HCT116 (cell line): Measurements from ENCODE around the gene POLR1D. TPM values are rescaled to one million over a fixed set of nuclear protein-coding genes. Genes with fewer than 3 reads are reported as not detected.

ENCODE experiments used
- ATAC-seq: fragments of 200-7000 bp; cut with Tn5 transposase; 2 replicates; pipeline ENCODE4 v1.9.1; 2020; ENCODE audit warnings: mild to moderate bottlenecking, moderate library complexity
- BruUV-seq: library from RNA; stranded (reverse); fragments of 400-500 nt; replicated peaks from 2 replicates; lab custom pipeline; 2021; lab: Mats Ljungman, UMichigan
- CTCF ChIA-PET: fragments of 300-600 bp; sonication (Branson Sonifier 250); formaldehyde crosslinking; loops from one replicate; lab custom pipeline; 2021; ENCODE audit warnings: antibody characterized with exemption; lab: Charles Lee
- POLR2A ChIA-PET: fragments of 300-600, 350-600 bp; sonication (Branson Sonifier 250); formaldehyde crosslinking; loops from one replicate; lab custom pipeline; 2021; ENCODE audit warnings: antibody characterized with exemption; lab: Charles Lee
- RAD21 ChIA-PET, 2 experiments: fragments of 300-600 bp; sonication (Branson Sonifier 250); formaldehyde crosslinking; loops; one replicate each; lab custom pipeline; 2023; ENCODE audit warnings: low total read pairs in 2 of 2; ENCODE audit not compliant: uncharacterized antibody in 2 of 2, unreplicated experiment in 2 of 2, low non-redundant PET in 1 of 2; lab: Charles Lee
- DNase-seq: peaks from one replicate; pipeline ENCODE4 v3.0.0-alpha.2; 2010; ENCODE audit warnings: low read depth, low spot score
- H2AFZ ChIP-seq: fragments of 200-600 bp; shearing (Covaris generic), sonication (generic); 2 replicates; pipeline ENCODE4 v1.6.1; 2017; ENCODE audit warnings: low read depth, mixed run types, mixed read lengths, antibody characterized with exemption, low read length; ENCODE audit not compliant: poor library complexity, severe bottlenecking
- H3K27ac ChIP-seq: 2 replicates; pipeline ENCODE4 v1.5.1; 2012; ENCODE audit warnings: low read depth, low read length
- H3K27me3 ChIP-seq: fragments of 200-600 bp; sonication (generic); 2 replicates; pipeline ENCODE4 v1.6.1; 2016; ENCODE audit warnings: mixed run types, low read length, mixed read lengths; ENCODE audit not compliant: insufficient read depth
- H3K36me3 ChIP-seq, 2 experiments: fragments of 200-500 bp in 1 of 2; fragments of 200-600 bp in 1 of 2; sonication (Bioruptor generic) in 1 of 2; sonication (generic) in 1 of 2; 2 replicates each; pipeline versions ENCODE4 v1.5.1 to v1.6.1; 2014 to 2016; ENCODE audit warnings: low read length in 2 of 2, inconsistent platforms in 1 of 2, mixed read lengths in 1 of 2, mixed run types in 1 of 2; ENCODE audit not compliant: insufficient read depth in 2 of 2, control insufficient read depth in 1 of 2
- H3K4me1 ChIP-seq, 2 experiments: fragments of 200-600 bp in 1 of 2; sonication (generic) in 1 of 2; 2 replicates each; pipeline versions ENCODE4 v1.5.1 to v1.6.1; 2012 to 2017; ENCODE audit warnings: low read length in 2 of 2, inconsistent platforms in 1 of 2, mild to moderate bottlenecking in 1 of 2, mixed read lengths in 1 of 2, mixed run types in 1 of 2, moderate library complexity in 1 of 2; ENCODE audit not compliant: insufficient read depth in 2 of 2, control insufficient read depth in 1 of 2
- H3K4me2 ChIP-seq: fragments of 200-600 bp; sonication (generic); 2 replicates; pipeline ENCODE4 v1.6.1; 2017; ENCODE audit warnings: mixed run types, low read length, mixed read lengths
- H3K4me3 ChIP-seq, 2 experiments: fragments of 200-600 bp in 1 of 2; sonication (generic) in 1 of 2; replicated peaks in 1 of 2; 2 replicates each; pipeline ENCODE4 v1.5.1; 2011 to 2016; ENCODE audit warnings: low read length in 2 of 2, control low read depth in 1 of 2, low read depth in 1 of 2, mild to moderate bottlenecking in 1 of 2, mixed read lengths in 1 of 2, mixed run types in 1 of 2
- H3K79me2 ChIP-seq: fragments of 200-600 bp; sonication (generic); 2 replicates; pipeline ENCODE4 v1.6.1; 2017; ENCODE audit warnings: mild to moderate bottlenecking, mixed run types, low read length, moderate library complexity, mixed read lengths; ENCODE audit not compliant: insufficient read depth
- H3K9ac ChIP-seq: fragments of 200-600 bp; sonication (generic); 2 replicates; pipeline ENCODE4 v1.6.1; 2016; ENCODE audit warnings: low read length, mixed read lengths
- H3K9me2 ChIP-seq: fragments of 200-600 bp; sonication (generic), shearing (Covaris generic); 2 replicates; pipeline ENCODE4 v1.6.1; 2017; ENCODE audit warnings: mixed run types, mild to moderate bottlenecking, moderate library complexity; ENCODE audit not compliant: insufficient read depth
- H3K9me3 ChIP-seq, 2 experiments: fragments of 200-500 bp in 1 of 2; fragments of 200-600 bp in 1 of 2; sonication (Bioruptor generic) in 1 of 2; sonication (generic) in 1 of 2; 2 replicates each; pipeline ENCODE4 v1.6.1; 2014 to 2017; ENCODE audit warnings: low read length in 2 of 2, mixed read lengths in 2 of 2, inconsistent platforms in 1 of 2, low read depth in 1 of 2, mild to moderate bottlenecking in 1 of 2, mixed run types in 1 of 2, moderate library complexity in 1 of 2; ENCODE audit not compliant: control insufficient read depth in 1 of 2, insufficient read depth in 1 of 2
- H4K20me1 ChIP-seq: fragments of 200-600 bp; sonication (generic), shearing (Covaris generic); 2 replicates; pipeline ENCODE4 v1.6.1; 2017; ENCODE audit warnings: mixed run types, mild to moderate bottlenecking, moderate library complexity; ENCODE audit not compliant: insufficient read depth
- CBX3 ChIP-seq: IDR thresholded peaks from 2 replicates; pipeline ENCODE4 v1.6.1; 2012; ENCODE audit warnings: low read depth
- ELF1 ChIP-seq: IDR thresholded peaks from 2 replicates; pipeline ENCODE4 v1.6.1; 2012; ENCODE audit warnings: low read depth, borderline replicate concordance
- EZH2phosphoT487 ChIP-seq: fragments of 200-600 bp; IDR thresholded peaks from 2 replicates; pipeline ENCODE4 v1.6.1; 2018; ENCODE audit warnings: antibody characterized with exemption, borderline replicate concordance
- JUND ChIP-seq: IDR thresholded peaks from 2 replicates; pipeline ENCODE4 v1.6.1; 2012
- POLR2AphosphoS5 ChIP-seq: IDR thresholded peaks from 2 replicates; pipeline ENCODE4 v1.6.1; 2011; ENCODE audit warnings: mild to moderate bottlenecking, low read depth, low read length, moderate library complexity
- YY1 ChIP-seq: IDR thresholded peaks from 2 replicates; pipeline ENCODE4 v1.6.1; 2011; ENCODE audit warnings: low read length, low read depth, moderate library complexity, mild to moderate bottlenecking; ENCODE audit not compliant: insufficient replicate concordance; ENCODE audit errors: extremely low read depth
- ZFX ChIP-seq: fragments of 450-650 bp; IDR thresholded peaks from 2 replicates; pipeline ENCODE4 v1.6.1; 2017
- intact Hi-C: fragments of 100-400 bp; cut with micrococcal nuclease; formaldehyde crosslinking; loops from 2 replicates; pipeline ENCODE4 v1.10.0; 2022
- total RNA-seq: library from RNA; stranded (reverse); gene quantifications from one replicate; pipeline ENCODE4 v1.2.1, GENCODE V29; 2021; ENCODE audit not compliant: unreplicated experiment
- TF ChIP-seq, protein P1 (sequence below), 3 experiments: fragments of 200-600 bp in 1 of 3; sonication (generic) in 1 of 3; IDR thresholded peaks in 2 of 3; conservative IDR thresholded peaks in 1 of 3; 2 replicates each; pipeline ENCODE4 v1.5.1; 2012 to 2017; ENCODE audit warnings: low read depth in 2 of 3, low read length in 2 of 3, antibody characterized with exemption in 1 of 3, borderline replicate concordance in 1 of 3, control low read depth in 1 of 3, mild to moderate bottlenecking in 1 of 3, mixed read lengths in 1 of 3, mixed run types in 1 of 3, moderate library complexity in 1 of 3; ENCODE audit not compliant: insufficient read depth in 1 of 3
- TF ChIP-seq, protein P2 (sequence below): IDR thresholded peaks from 2 replicates; pipeline ENCODE4 v1.6.1; 2012

POLR1D gene
- total RNA-seq, 1 experiment from 2014 or later: 184 TPM

DNA sequence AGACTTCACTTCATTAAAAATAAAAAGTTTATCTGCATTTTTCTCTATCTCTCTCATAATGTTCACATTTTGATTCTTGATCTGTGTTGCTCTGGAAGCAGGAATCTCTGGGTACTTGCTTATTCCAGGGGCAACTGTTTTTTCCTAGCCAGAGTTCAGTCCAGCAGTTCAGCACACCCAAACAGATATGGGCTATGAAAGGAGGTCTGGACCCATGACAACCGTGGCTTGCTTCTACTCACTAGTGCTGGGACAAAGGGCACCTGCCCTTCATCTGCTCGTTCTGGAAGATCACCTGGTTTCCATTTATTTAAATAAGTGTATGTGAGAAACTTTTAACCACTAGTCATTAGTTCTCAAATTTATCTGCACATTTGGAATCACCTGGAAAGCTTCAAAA is 36.0 kb downstream of the POLR1D start:
- Histone ChIP-seq H2AFZ (no peak overlapping the region), H3K9ac (no peak overlapping the region), H3K4me1 (0 out of 4 replicates have a peak, but pooled peaks cover 0 to 4% of the 10 kb centered on the region in 2 experiments), H3K9me2 (no peaks in the 10 kb centered on the region), H3K36me3 (no peaks in the 10 kb centered on the region), H3K27me3 (no peaks in the 10 kb centered on the region), H3K4me2 (no peak overlapping the region), H3K4me3 (no peak overlapping the region), H3K27ac (no peak overlapping the region), H3K79me2 (no peaks in the 10 kb centered on the region), H4K20me1 (no peaks in the 10 kb centered on the region), H3K9me3 (no peaks in the 10 kb centered on the region)
- ChIA-PET CTCF (interaction anchor here (1.3 kb wide), 1 partner anchor 296 kb away, joined by 4 read pairs; no protein-coding TSS in a partner anchor), RAD21 (no interaction called here), POLR2A (no interaction called here)
- no peak for ATAC-seq
- no peak for DNase-seq
- intact Hi-C loops: no loop called here
- no TSS peak for BruUV-seq
- TF ChIP-seq YY1: no peak
- no peak for TF ChIP-seq CBX3

DNA sequence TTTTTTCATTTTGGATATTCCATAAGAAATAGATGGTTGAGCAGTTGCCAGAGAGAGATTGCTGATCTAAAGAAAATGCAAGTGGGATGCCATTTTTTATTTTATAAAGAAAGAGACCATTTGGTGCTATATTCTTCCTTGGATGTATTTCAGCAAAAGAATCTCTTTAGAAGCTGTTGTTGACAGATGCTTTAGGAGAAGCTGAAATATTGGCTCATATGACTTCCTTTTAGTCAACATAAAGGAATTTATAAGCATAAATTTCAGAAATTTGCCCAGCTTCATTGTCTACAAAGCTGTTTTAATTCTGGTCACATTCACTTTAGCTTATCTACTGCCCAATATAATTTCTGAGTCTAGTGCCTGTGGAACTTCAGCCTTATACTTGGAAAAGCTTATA is 36.9 kb downstream of the POLR1D start:
- RAD21 ChIA-PET: no interaction called here
- no peaks in the 10 kb centered on the region for H3K36me3 ChIP-seq
- no peak overlapping the region for H2AFZ ChIP-seq
- H3K27ac ChIP-seq: no peak overlapping the region
- no peak overlapping the region for H3K4me2 ChIP-seq
- TF ChIP-seq EZH2phosphoT487 (no peak), ELF1 (no peak), ZFX (no peak), JUND (no peak), POLR2AphosphoS5 (no peak)
- TF ChIP-seq, protein P1, sequence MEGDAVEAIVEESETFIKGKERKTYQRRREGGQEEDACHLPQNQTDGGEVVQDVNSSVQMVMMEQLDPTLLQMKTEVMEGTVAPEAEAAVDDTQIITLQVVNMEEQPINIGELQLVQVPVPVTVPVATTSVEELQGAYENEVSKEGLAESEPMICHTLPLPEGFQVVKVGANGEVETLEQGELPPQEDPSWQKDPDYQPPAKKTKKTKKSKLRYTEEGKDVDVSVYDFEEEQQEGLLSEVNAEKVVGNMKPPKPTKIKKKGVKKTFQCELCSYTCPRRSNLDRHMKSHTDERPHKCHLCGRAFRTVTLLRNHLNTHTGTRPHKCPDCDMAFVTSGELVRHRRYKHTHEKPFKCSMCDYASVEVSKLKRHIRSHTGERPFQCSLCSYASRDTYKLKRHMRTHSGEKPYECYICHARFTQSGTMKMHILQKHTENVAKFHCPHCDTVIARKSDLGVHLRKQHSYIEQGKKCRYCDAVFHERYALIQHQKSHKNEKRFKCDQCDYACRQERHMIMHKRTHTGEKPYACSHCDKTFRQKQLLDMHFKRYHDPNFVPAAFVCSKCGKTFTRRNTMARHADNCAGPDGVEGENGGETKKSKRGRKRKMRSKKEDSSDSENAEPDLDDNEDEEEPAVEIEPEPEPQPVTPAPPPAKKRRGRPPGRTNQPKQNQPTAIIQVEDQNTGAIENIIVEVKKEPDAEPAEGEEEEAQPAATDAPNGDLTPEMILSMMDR (IDR thresholded peaks at IDR 0.05 in 2 of 3, conservative IDR thresholded peaks at IDR 0.05 in 1 of 3; ENCODE audit: borderline replicate concordance in 1 of 3, insufficient read depth in 1 of 3, low read depth in 2 of 3, low read length in 2 of 3): no peak
- TF ChIP-seq, protein P2, sequence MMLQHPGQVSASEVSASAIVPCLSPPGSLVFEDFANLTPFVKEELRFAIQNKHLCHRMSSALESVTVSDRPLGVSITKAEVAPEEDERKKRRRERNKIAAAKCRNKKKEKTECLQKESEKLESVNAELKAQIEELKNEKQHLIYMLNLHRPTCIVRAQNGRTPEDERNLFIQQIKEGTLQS: no peak
- TF ChIP-seq, all 23 proteins: peak for 0
- DNase-seq (no peak), ATAC-seq (no peak)
- Histone ChIP-seq H3K27me3 (no peaks in the 10 kb centered on the region), H3K9me3 (no peaks in the 10 kb centered on the region), H3K9me2 (no peaks in the 10 kb centered on the region), H3K4me1 (0 out of 4 replicates have a peak, but pooled peaks cover 0 to 4% of the 10 kb centered on the region in 2 experiments), H3K9ac (no peak overlapping the region), H3K79me2 (no peaks in the 10 kb centered on the region), H4K20me1 (no peaks in the 10 kb centered on the region), H3K4me3 (no peak overlapping the region)
- ChIA-PET POLR2A (no interaction called here), CTCF (interaction anchor here (1.3 kb wide), 1 partner anchor 295 kb away, joined by 4 read pairs; no protein-coding TSS in a partner anchor)
- BruUV-seq: no TSS peak
- intact Hi-C loops: no loop called here
